Renal cortical epithelial cell (primary cell): ENCODE data around the gene CAMK2G. TPM values are rescaled to one million over a fixed set of nuclear protein-coding genes. Genes with fewer than 3 reads are reported as not detected.

Source experiments
- DNase-seq: peaks from one replicate; pipeline ENCODE4 v3.0.0-alpha.2; 2011; ENCODE audit warnings: low read depth
- total RNA-seq: library from RNA; depleted of rRNA; stranded (reverse); fragments of >200 nt; gene quantifications from 2 replicates; pipeline ENCODE4 v1.2.3, GENCODE V29; 2014

CAMK2G gene
- total RNA-seq, 1 donor from 2014 or later, result 21.1 TPM

GRCh38 chr10:73863039-73863817 lies 11.1 kb downstream of the CAMK2G start:
- no peak for DNase-seq

- no peak for DNase-seq
Measured at GRCh38 chr10:73862011-73862410, 12.3 kb downstream of the CAMK2G start.

DNA sequence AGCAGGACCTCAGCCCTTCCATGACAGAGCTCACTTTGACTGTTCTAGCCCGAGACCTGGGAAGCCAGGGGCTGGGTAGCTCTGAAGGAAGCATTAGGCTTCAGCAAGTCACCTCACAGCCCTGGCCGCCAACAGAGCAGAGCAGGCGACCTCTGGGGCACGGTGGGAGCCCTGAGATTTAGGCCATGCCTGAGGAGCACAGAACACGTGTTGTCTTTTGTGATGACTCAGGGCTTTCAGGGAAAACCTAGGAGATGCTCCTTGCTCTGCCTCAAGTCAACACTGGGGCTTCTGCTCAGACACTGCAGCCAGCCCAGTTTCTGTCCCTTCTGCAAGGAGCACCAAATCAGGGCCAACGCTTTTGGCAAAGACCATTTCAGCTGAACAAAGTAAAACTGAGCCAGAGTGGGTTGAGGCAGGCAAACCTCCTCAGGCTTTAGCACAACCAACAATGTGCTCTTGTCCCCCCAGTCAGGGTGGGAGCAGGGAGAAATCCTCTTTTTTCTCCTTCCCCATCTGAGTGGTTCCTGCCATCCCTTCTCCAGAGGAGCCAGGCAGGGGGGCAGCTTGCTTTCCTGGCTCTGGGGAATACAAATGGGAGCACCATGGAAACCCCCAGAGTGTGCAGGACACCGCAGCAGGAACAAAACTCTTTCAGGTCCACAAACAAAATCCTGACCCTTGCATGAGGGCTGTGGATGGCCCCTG lies 14.4 kb downstream of the CAMK2G start:
- no peak for DNase-seq

DNA sequence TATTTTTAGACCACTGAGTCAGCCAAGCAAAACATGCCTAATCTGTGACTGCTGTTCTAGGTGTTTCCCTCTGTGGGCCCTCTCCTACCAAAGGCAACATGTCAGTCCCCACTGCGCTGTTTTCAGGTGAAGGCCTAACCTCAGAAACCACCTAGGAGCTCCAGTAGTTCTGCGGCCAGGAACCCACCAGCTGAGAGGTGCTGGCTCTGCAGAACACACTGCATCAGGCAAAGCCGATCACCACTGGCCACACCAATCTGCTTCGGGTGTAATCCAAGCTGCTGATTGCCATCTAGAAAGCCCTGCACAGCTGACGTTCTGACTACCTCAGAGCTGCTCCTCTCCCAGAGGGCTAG lies 14.9 kb downstream of the CAMK2G start:
- no peak for DNase-seq

GRCh38 chr10:73858750-73859427 lies 15.5 kb downstream of the CAMK2G start:
- DNase-seq, result no peak

- peak; percentile 48 for DNase-seq
Measured at GRCh38 chr10:73858013-73858708, 16.2 kb downstream of the CAMK2G start.

DNA sequence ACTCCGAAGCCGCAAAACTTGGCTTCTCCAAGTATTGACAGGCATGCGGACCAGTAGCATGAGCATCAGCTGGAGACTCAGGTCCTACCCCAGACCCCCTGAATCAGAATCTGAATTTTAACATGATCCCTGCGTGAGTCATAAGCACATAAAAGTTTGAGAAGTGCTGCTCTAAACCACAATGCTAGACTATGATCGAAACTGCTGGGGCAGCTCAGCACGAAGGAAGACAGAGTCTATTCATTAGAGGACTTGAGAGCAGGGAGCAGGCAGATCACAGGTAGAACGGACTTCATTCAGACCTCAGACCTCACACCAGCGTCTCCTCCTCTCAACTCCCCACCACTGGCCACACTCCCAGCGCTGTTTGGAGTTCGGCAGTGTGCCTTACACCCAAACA lies 16.9 kb downstream of the CAMK2G start:
- peak; percentile 78 for DNase-seq

DNA sequence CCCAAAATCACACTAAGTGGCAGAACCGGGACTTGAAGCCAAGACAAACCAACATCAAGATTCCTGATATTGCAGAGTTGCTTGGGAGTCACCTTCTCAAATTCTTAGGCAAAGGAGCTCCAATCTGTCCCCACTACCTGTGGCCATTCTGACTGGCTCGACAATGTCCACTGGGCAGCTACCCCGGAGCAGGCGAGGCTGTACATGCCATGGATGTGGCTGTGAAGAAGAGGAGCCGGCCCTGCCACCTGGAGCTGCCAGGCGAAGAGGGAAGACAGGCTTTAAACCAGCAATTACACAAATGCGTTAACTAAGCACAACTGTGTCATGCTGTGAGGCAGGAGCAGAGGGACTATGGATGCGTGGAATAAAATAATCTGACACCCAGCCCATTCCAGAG lies 18.1 kb downstream of the CAMK2G start:
- DNase-seq, result no peak

- no peak for DNase-seq
Measured at GRCh38 chr10:73855413-73855812, 18.9 kb downstream of the CAMK2G start.

- no peak for DNase-seq
Measured at GRCh38 chr10:73854310-73854709, 20.0 kb downstream of the CAMK2G start.

GRCh38 chr10:73853196-73853595 lies 21.2 kb downstream of the CAMK2G start:
- DNase-seq, result no peak

GRCh38 chr10:73850863-73851461 lies 23.4 kb downstream of the CAMK2G start:
- DNase-seq, result no peak

- DNase-seq, result no peak
Measured at GRCh38 chr10:73850211-73850610, 24.1 kb downstream of the CAMK2G start.

DNA sequence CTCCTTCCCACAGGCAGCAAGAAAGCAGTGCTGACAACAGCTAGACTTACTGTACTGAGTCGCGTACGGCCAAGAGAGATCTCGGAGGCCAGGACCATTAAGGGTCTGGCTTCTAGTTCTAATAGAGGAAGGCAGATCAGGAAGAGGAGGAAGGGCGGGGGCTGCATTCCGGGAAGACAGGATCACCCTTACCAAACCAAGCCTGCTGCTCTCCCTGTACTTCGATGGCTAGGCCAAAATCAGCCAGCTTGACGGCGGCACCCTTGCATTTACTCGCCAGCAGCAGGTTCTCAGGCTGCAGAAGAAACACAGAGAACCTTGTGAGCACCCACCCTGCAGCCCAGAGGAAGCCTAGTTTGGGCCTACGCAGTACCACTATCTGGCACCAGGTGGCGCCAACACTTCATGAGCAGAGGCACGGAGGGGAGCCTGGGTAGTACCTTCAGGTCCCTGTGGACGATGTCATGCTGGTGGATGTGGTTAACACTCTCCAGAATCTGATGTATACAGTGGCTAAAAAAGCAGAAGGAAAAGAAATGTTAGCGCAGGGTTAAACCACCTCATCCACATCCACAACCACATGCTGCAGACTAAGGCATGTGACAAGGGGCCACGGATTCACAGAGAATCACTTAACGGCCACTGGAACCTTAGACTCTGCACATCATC lies 25.4 kb downstream of the CAMK2G start:
- peak; percentile 47 for DNase-seq

DNA sequence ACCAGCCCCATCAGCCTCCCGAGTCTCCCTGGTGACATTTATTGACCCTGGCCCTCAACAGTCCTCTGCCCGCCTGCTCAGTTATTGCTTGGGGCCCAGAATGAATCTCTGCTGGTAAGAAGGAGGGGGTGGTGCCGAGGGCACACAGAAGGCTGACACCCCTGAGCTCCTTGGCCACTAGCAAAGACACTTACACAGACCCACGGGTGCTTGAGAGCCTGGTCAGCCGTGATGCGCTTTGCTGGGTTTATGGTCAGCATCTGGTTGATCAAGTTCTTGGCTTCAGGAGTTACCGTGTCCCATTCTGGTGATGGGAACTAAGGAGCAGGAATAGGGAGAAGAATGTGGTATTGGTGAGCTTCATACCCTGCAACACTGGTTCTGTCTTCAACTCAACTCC lies 27.3 kb downstream of the CAMK2G start:
- no peak for DNase-seq

DNA sequence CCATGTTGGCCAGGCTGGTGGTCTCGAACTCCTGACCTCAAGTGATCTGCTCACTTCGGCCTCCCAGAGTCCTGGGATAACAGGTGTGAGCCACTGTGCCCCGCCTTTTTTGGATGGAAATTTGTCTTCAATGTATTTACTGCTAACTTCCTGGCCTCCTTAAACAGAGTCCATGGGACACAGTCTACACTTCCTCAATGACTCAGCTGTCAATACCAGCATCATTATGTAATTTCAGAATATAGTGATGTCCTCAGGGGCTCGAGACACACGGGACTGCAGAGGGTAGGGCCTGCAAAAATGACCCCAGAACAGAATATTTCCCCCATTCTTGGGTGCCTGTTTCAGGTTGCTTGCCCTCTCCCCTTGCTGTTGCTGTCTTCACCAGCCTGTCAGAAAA lies 31.1 kb downstream of the CAMK2G start:
- DNase-seq, result no peak

GRCh38 chr10:73842349-73842748 lies 32.0 kb downstream of the CAMK2G start:
- DNase-seq, result no peak

- no peak for DNase-seq
Measured at GRCh38 chr10:73841526-73842285, 32.6 kb downstream of the CAMK2G start.

DNA sequence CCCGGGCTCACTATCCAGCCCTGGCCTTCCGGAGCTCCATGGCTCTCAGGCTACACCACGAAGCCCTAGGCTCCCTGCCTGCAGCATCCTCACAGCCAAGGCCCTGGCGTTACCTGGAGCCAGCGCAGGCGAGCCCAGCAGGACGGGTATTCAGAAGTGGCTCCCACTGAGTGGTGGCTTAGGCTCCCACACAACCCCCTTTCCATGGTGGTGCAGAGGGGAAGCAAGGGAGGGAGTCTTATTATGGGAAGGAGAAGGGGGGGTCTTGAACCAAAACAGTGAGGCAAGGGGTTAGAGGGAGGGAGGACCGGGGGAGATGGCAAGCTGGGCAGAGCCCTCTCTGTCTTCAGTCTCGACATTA lies 33.3 kb downstream of the CAMK2G start:
- DNase-seq, result no peak

DNA sequence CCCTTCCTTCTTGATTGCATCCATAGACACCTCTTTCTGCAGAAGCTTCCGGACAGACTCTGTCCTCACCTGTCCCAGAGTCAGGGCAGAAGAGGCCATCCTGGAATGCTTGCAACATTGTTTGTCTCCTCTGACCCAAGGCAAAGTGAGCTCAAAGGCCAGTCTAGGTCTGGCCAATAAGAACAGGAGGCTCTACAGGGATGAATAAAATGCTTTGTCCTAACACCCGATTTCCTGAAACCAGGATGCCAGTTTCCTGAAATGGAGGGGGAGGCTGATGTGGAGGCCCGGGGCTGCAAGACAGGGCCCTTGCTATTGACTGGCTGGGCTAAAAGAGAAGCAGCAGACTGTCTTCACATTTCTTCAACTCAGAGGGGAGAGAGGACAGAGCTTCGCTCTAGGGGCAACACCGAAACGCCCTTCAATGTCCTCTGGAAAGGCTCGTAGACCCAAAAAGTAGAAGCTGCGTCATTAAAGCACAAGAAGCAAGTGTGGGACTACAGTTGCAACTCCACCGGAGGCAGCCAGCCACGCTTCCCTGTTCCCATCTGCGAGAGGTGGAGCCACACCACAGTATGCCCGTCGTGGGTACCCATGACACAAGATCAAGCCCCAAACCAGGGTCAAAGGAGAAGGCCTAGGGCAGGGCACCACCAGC lies 33.8 kb downstream of the CAMK2G start:
- no peak for DNase-seq
